Measurements from ENCODE around the gene ADCY10.

Gene ADCY10

GRCh38 chr1:167782946-167783345 lies 131.0 kb downstream of the ADCY10 start:
- DNase-seq (ENCODE audit: low read depth, low spot score) = no peak

- DNase-seq (ENCODE audit: low read depth, low spot score) = no peak
These were observed 132.4 kb downstream of the ADCY10 start for GRCh38 chr1:167781558-167781957.

GRCh38 chr1:167777269-167777650 lies 136.7 kb downstream of the ADCY10 start:
- no peak for DNase-seq (ENCODE audit: low read depth, low spot score)

- no peak for DNase-seq (ENCODE audit: low read depth, low spot score)
These were observed 137.2 kb downstream of the ADCY10 start for GRCh38 chr1:167776616-167777268.

- DNase-seq (ENCODE audit: low read depth, low spot score) = no peak
These were observed 137.8 kb downstream of the ADCY10 start for GRCh38 chr1:167776151-167776550.

GRCh38 chr1:167775178-167775577 lies 138.8 kb downstream of the ADCY10 start:
- DNase-seq (ENCODE audit: low read depth, low spot score) = no peak

- DNase-seq (ENCODE audit: low read depth, low spot score) = no peak
These were observed 139.2 kb downstream of the ADCY10 start for GRCh38 chr1:167774710-167775109.

GRCh38 chr1:167773516-167773915 lies 140.4 kb downstream of the ADCY10 start:
- DNase-seq (ENCODE audit: low read depth, low spot score) = no peak

GRCh38 chr1:167772436-167772835 lies 141.5 kb downstream of the ADCY10 start:
- no peak for DNase-seq (ENCODE audit: low read depth, low spot score)

GRCh38 chr1:167770127-167770526 lies 143.8 kb downstream of the ADCY10 start:
- DNase-seq (ENCODE audit: low read depth, low spot score) = no peak

- DNase-seq (ENCODE audit: low read depth, low spot score) = no peak
These were observed 146.2 kb downstream of the ADCY10 start for GRCh38 chr1:167767761-167768160.

GRCh38 chr1:167766538-167766937 lies 147.4 kb downstream of the ADCY10 start:
- no peak for DNase-seq (ENCODE audit: low read depth, low spot score)

GRCh38 chr1:167765496-167765895 lies 148.4 kb downstream of the ADCY10 start:
- no peak for DNase-seq (ENCODE audit: low read depth, low spot score)

GRCh38 chr1:167764458-167765330 lies 149.2 kb downstream of the ADCY10 start:
- DNase-seq (ENCODE audit: low read depth, low spot score) = no peak

GRCh38 chr1:167763525-167764220 lies 150.3 kb downstream of the ADCY10 start:
- DNase-seq (ENCODE audit: low read depth, low spot score) = no peak

GRCh38 chr1:167762061-167762746 lies 151.7 kb downstream of the ADCY10 start:
- DNase-seq (ENCODE audit: low read depth, low spot score) = no peak

GRCh38 chr1:167761400-167761799 lies 152.5 kb downstream of the ADCY10 start:
- no peak for DNase-seq (ENCODE audit: low read depth, low spot score)
